ENCODE measurements around the gene HAPLN2. TPM values are rescaled to one million over a fixed set of nuclear protein-coding genes. Genes with fewer than 3 reads are reported as not detected.
A peak's percentile ranks its signal among the peaks of the same experiment; 100 is the strongest.

Gene HAPLN2
- total RNA-seq, 4 donors from 2014 or later = 0.83 to 5.1 (median 2.2) TPM

DNA sequence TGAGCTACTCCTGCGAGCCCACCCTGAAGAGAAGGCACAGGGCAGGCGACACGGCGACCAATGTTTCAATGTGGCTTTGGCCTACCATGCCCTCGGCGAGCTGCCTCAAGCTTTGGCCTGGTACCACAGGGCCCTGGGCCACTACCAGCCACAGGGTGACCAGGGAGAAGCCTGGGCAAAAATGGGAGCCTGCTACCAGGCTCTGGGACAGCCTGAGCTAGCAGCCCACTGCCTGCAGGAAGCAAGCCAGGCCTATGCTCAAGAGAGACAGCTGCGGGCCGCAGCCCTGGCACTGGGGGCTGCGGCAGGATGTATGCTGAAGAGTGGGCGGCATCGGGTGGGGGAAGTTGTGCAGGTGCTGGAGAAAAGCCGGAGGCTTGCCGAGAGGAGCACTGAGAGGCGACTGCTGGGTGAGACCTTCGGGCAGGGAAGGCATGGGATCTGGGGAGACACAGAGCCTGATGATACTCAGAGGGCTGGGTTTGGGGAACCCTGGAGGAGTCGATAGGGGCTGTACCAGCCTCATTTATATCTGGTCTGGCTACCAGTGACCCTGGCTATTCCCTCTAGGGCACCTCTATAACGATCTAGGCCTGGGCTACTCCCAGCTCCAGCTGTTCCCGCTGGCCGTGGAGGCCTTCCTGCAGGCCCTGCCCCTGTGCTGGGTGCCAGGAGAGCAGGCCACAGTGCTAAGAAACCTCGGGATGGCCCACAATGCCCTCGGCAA lies 37.4 kb upstream of the HAPLN2 start:
- no peaks in the 10 kb centered on the region for H3K9me3 ChIP-seq
- no peaks in the 10 kb centered on the region for H3K27me3 ChIP-seq
- no peak overlapping the region for H3K27ac ChIP-seq (replicated peaks in 1 of 4)
- intact Hi-C loops (cut with DNase I) = loop anchor here (10.0 kb wide), 1 partner anchor 73 kb away; no protein-coding TSS in a partner anchor
- H3K36me3 ChIP-seq = no peaks in the 10 kb centered on the region
- WGBS = 79% methylated on average over 17 of the region's 21 CpGs
- no peak for DNase-seq (ENCODE audit: extremely low spot score)
- TF ChIP-seq EP300 (IDR thresholded peaks at IDR 0.05) (no peak), POLR2A (IDR thresholded peaks at IDR 0.05; ENCODE audit: low read depth) (no peak), POLR2AphosphoS5 (IDR thresholded peaks at IDR 0.05) (no peak)
- TF ChIP-seq, protein P1, sequence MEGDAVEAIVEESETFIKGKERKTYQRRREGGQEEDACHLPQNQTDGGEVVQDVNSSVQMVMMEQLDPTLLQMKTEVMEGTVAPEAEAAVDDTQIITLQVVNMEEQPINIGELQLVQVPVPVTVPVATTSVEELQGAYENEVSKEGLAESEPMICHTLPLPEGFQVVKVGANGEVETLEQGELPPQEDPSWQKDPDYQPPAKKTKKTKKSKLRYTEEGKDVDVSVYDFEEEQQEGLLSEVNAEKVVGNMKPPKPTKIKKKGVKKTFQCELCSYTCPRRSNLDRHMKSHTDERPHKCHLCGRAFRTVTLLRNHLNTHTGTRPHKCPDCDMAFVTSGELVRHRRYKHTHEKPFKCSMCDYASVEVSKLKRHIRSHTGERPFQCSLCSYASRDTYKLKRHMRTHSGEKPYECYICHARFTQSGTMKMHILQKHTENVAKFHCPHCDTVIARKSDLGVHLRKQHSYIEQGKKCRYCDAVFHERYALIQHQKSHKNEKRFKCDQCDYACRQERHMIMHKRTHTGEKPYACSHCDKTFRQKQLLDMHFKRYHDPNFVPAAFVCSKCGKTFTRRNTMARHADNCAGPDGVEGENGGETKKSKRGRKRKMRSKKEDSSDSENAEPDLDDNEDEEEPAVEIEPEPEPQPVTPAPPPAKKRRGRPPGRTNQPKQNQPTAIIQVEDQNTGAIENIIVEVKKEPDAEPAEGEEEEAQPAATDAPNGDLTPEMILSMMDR (IDR thresholded peaks at IDR 0.05) = no peak
- H3K4me3 ChIP-seq = no peak overlapping the region
- H3K4me1 ChIP-seq = peaks cover 0 to 8% (median 6%) of the 10 kb centered on the region in 4 donors

GRCh38 chr1:156582388-156583017 lies 36.7 kb upstream of the HAPLN2 start:
- TF ChIP-seq POLR2A (IDR thresholded peaks at IDR 0.05; ENCODE audit: low read depth) (no peak), EP300 (IDR thresholded peaks at IDR 0.05) (no peak), POLR2AphosphoS5 (IDR thresholded peaks at IDR 0.05) (no peak)
- TF ChIP-seq, protein P1 (IDR thresholded peaks at IDR 0.05) = no peak
- DNase-seq (ENCODE audit: extremely low spot score) = no peak
- no peaks in the 10 kb centered on the region for H3K9me3 ChIP-seq
- 74% methylated on average over 8 of the region's 9 CpGs for WGBS
- intact Hi-C loops (cut with DNase I) = loop anchor here (10.0 kb wide), 1 partner anchor 72 kb away; no protein-coding TSS in a partner anchor
- H3K4me3 ChIP-seq = no peak overlapping the region
- H3K27ac ChIP-seq (replicated peaks in 1 of 4) = no peak overlapping the region
- H3K36me3 ChIP-seq = no peaks in the 10 kb centered on the region
- H3K27me3 ChIP-seq = no peaks in the 10 kb centered on the region
- peaks cover 0 to 8% (median 6%) of the 10 kb centered on the region in 4 donors for H3K4me1 ChIP-seq

GRCh38 chr1:156583821-156584622 lies 35.2 kb upstream of the HAPLN2 start:
- 55% methylated on average over 20 of the region's 20 CpGs for WGBS
- Histone ChIP-seq H3K27ac (replicated peaks in 1 of 4) (no peak overlapping the region), H3K4me3 (no peak overlapping the region), H3K36me3 (no peaks in the 10 kb centered on the region), H3K4me1 (peaks cover 0 to 8% (median 6%) of the 10 kb centered on the region in 4 donors), H3K9me3 (no peaks in the 10 kb centered on the region), H3K27me3 (no peaks in the 10 kb centered on the region)
- intact Hi-C loops (cut with DNase I) = loop anchor here (2.0 to 10.0 kb wide), 2 partner anchors 25 to 71 kb away; no protein-coding TSS in a partner anchor
- TF ChIP-seq, protein P1 (IDR thresholded peaks at IDR 0.05) = peak; percentile 94 to 97 (median 95)
- TF ChIP-seq POLR2AphosphoS5 (IDR thresholded peaks at IDR 0.05) (peak in 1 of 2 donors; percentile 28), POLR2A (IDR thresholded peaks at IDR 0.05; ENCODE audit: low read depth) (no peak), EP300 (IDR thresholded peaks at IDR 0.05) (no peak)
- DNase-seq (ENCODE audit: extremely low spot score) = no peak

DNA sequence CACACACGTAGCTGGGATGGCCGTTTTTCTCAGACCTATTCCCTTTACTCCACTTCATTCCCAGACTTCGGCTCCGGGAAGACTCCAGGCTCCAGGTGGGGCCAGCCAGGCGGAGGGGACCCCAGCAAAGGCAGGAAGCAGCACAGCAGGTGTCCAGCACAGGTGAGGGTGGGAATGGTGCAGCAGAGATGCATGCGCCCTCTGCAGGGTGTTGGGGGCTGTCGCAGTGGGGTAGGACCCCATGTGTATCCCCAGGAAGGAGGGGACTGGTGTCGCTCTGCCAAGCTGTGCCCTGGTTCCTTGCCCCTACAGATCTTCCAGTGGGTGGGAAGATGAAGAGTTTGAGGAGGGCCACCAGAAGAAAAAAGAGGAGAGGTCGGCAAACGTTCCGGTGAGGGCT lies 34.4 kb upstream of the HAPLN2 start:
- Histone ChIP-seq H3K36me3 (no peaks in the 10 kb centered on the region), H3K4me1 (peaks cover 0 to 8% (median 6%) of the 10 kb centered on the region in 4 donors)
- 55% methylated on average over 11 of the region's 11 CpGs for WGBS

More for the DNA sequence above, 34.4 kb upstream of the HAPLN2 start:
- DNase-seq (ENCODE audit: extremely low spot score) = no peak
- TF ChIP-seq POLR2A (IDR thresholded peaks at IDR 0.05; ENCODE audit: low read depth) = no peak
- TF ChIP-seq, protein P1 (IDR thresholded peaks at IDR 0.05) = no peak
- no peak for TF ChIP-seq POLR2AphosphoS5 (IDR thresholded peaks at IDR 0.05)
- no peak for TF ChIP-seq EP300 (IDR thresholded peaks at IDR 0.05)
- intact Hi-C loops (cut with DNase I) = loop anchor here (2.0 to 10.0 kb wide), 2 partner anchors 24 to 70 kb away; no protein-coding TSS in a partner anchor
- Histone ChIP-seq H3K27ac (replicated peaks in 1 of 4) (no peak overlapping the region), H3K27me3 (no peaks in the 10 kb centered on the region), H3K4me3 (no peak overlapping the region), H3K9me3 (no peaks in the 10 kb centered on the region)

Measured in esophagus muscularis mucosa (tissue), 4 donors.